HG03159 (cell line): ENCODE results near the gene SLC7A5.
"Not testable (repeated sequence)": the region's sequence is repeated elsewhere in the genome, so short reads cannot be mapped to it uniquely, and the experiment has no call there.

Experiments
- ATAC-seq: cut with Tn5 transposase; IDR thresholded peaks from one replicate; pipeline ENCODE4 v1.9.1; 2021; ENCODE audit warnings: mild to moderate bottlenecking, moderate library complexity; ENCODE audit not compliant: unreplicated experiment

SLC7A5 gene

DNA sequence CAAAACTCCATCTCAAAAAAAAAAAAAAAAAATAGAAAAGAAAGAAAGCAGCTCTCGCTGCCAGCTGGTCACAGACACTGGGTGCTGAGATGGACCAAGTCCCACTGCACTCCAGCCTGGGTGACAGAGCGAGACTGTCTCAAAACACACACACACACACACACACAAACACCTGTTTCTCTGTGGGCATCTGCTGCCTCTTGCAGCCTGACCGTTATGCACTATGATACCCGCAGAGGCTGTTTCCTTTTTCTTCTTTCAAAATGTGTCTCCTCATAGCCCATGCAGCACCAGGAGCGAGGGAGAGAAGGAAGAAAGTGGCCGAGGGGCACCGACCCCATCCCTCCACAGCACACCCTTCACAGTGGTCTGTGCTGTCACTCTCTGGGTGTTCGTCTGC, 66.6 kb downstream of the SLC7A5 start:
- ATAC-seq: no peak

GRCh38 chr16:87801679-87802259, 67.5 kb downstream of the SLC7A5 start:
- no peak for ATAC-seq

DNA sequence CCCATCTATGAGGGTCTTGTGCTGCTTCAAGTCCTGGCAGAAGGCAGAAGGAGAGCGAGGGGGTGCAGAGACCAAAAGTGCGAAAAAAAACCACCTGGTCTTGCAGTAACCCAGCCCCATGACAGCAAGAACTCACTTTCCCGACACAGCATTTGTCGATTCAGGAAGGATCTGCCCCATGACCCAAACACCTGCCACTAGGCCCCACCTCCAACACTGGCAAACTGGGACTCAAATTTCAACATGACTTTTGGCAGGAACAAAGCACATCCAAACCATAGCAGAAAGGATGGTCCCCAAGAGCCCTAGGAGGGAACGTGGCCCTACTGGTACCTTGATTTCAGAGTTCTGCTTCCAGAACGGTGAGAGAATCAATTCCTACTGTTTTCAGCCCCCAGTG, 68.8 kb downstream of the SLC7A5 start:
- no peak for ATAC-seq

GRCh38 chr16:87795336-87795735, 74.0 kb downstream of the SLC7A5 start:
- no peak for ATAC-seq

DNA sequence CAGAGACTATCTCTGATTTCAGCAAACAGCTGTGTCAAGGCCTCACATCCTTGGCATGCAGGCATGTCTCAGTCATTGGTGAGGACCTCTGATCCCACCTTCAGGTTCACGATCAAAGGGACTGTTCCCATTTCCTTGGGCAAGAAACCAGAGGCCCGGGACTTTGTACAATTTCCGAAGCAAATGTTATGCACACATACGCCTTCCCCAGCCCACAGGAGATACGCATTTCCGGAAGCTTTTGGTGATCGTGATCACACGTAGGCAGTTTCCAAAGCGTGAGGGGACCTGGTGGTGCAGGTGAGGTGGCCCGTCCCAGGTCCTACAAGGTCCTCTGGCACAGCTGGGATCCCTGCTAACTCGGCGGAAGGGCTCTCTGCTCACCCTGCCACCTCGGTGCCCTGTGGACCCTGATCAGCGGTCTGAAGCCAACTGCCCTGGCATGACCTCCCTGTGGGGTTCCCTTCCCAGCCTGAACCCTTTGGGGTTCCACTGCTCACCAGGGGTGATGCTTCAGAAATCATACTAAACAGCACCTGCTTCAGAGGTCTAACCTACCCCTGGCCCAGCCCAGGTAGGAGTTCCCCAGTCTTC, 74.7 kb downstream of the SLC7A5 start:
- no peak for ATAC-seq

GRCh38 chr16:87792205-87792565, 77.1 kb downstream of the SLC7A5 start:
- no peak for ATAC-seq

DNA sequence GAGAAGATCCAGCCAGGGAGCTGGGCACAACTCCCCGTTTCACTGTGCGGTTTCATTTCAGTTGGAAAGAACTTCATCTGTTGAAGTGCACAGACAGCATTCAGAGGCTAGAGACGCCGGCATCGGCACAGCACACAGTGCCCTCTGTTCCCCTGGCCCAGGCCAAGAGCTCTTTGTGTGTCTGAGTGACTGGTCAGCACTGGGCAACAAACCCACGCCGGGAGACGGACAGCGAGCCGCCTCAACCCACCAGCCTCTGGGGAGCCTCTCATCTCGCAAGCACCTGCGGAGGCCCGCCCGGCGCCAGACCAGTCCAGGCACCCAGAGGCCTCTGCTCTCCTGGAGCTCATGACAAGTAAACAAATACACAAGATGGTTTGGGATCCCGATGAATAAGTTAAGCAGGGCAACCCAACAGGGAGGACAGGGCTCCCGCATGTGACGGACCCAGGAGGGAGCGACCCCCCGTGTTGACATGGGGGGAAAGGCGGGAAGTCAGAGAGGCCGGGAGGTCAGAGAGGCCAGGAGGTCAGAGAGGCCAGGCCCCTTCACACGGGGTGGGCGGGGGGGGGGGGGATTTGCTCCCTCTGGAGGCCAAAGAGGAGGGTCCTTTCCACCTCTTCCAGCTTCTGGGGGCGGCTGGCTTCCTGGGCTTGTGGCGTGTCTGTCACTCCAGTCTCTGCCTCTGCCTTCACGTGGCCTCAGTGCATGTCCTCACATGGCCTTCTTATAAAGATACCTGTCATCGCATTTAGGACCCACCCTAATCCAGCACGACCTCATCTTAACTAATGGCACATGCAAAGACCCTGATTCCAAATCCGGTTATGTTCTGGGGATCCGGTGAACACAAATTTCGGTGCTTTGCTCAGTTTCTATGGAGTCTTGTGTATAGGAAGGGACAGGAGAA, 77.8 kb downstream of the SLC7A5 start:
- no peak for ATAC-seq

DNA sequence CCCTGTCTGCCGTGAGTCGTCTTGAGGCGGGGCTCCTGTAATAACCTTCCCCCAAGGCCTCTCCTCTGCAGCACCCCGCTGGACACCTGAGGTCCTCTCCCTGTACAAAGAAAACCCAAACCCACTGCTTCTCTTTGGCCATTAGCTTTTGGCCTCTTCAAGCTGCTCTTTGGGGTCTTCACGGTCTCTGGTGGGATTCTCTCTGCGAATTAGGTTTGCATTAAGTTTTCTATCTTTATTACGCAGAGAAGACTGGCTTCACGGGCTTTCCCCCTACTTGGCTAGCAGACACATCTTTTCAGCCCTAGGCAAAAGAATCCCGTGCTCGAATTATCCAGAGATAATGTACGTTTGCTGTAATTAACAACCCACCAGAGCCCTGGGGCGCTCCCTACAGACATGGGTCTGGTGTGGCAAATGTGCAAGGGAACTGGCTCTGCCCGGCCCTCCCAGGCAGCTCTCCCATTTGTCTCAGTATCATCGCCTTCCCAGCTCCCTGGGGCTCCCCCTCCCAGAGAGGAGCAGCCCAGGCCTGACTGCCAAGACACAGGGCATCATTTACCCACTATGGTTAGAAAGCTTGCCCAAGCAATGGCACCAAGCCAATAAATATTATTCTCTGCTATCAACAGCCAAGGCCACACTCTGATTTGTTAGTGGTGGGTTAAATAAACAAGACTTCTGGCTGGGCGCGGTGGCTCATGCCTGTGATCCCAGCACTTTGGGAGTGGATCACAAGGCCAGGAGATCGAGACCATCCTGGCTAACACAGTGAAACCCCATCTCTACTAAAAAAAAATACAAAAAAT, 78.8 kb downstream of the SLC7A5 start:
- no peak for ATAC-seq

DNA sequence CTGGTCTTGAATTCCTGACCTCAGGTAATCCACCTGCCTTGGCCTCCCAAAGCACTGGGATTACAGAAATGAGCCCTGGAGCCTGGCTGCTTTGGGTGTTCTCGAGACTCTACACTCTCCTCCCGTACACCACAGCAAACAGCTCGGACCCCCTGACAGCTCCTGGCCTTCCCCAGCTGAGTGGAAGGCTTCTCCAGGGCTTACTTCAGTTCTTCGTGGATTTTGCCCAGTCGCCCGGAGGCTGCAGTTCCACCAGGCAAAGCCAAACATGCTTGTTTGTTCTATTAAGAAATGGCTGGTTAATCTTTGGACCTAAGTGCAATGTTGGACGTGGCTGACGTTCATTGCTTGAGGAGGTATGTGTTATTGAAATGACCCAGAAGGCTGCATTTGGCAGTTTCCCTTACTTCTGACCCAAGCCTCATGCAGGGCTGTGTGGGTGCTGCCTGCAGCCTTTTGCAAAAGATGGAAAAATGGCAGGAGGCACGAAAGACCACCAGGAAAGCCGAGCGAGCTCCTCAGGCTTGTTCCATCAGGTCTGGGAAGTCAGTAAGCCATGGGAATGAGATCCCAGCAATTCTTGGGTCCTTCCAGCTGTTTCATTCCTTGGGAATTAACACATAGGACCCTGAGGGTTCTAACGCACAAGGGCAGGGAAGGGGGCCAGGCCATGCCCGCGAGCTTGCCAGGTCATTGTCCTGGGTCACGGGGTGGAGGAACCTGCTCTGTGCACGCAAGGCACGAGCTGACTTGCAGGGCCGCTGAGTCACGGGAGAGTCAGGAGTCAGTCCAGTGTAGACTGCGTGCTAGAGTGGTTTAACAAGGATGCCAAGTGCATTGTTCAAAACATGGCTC, 79.6 kb downstream of the SLC7A5 start:
- ATAC-seq: no peak

DNA sequence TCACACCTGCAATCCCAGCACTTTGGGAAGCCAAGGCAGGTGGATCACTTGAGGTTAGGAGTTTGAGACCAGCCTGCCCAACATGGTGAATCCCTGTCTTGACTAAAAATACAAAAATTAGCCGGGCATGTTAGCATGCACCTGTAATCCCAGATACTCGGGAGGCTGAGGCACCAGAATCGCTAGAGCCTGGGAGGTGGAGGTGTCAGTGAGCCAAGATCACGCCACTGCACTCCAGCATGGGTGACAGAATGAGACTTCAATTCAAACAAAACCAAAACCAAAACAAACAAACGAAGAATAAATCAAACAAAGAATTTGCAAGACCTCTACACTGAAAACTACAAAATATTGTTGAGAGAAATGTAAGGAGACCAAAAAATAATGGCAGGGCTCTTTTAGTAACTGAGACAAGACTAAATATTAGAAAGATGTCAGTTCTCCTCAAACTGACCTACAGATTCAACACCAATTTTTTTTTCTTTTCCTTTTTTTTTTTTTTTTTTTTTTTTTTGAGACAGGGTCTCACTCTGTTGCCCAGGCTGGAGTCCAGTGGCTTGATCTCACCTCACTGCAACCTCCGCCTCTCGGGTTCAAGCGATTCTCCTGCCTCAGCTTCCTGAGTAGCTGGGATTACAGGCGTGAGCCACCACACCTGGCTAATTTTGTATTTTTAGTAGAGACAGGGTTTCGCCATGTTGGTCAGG, 80.4 kb downstream of the SLC7A5 start:
- not testable (repeated sequence) for ATAC-seq

GRCh38 chr16:87787451-87788091, 81.7 kb downstream of the SLC7A5 start:
- not testable (repeated sequence) for ATAC-seq

- ATAC-seq: no peak
Measured at GRCh38 chr16:87784812-87785211, 84.5 kb downstream of the SLC7A5 start.

DNA sequence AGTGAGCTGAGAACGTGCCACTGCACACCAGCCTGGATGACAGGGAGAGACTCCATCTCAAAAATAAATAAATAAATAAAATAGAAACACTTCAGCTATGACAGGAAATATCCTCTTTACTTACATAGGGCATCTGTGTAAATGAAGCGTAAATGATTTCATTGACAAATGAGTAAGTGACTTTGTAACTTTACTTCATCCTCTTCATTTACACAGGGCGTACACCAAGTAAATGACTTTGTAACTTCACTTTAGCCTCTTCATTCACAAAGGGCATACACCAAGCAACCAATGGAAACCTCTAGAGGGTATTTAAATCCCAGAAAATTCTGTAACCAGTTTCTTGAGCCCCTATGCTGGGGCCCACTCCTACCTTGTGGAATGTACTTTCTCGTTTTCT, 87.3 kb downstream of the SLC7A5 start:
- no peak for ATAC-seq

- no peak for ATAC-seq
Measured at GRCh38 chr16:87780385-87780989, 88.8 kb downstream of the SLC7A5 start.
